ENCODE measurements around the gene PRR5L.
"Not testable (repeated sequence)": the region's sequence is repeated elsewhere in the genome, so short reads cannot be mapped to it uniquely, and the experiment has no call there.

Gene PRR5L

GRCh38 chr11:36462321-36462720, 166.2 kb downstream of the PRR5L start:
- no peak for DNase-seq (ENCODE audit: low read depth)

DNA sequence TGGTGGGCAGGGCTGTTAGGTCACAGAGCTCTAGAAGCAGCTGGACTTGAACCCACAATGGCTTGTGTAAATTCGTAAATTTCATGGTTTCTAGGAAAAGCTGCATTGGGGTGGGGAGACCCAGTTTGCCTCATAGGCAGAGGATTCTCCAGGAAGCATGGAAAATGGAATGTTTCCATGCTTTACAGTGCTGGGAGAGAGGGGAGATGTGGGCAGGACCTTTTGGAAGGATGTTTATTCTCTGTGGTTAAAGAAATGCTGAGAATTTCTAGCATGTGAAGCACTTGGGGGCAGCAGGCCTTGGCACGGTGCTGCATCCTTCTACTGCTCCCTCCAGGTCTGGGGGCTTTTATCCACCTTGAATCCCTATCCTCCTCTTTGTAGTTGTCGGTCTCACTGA, 167.7 kb downstream of the PRR5L start:
- DNase-seq (ENCODE audit: low read depth) = no peak

DNA sequence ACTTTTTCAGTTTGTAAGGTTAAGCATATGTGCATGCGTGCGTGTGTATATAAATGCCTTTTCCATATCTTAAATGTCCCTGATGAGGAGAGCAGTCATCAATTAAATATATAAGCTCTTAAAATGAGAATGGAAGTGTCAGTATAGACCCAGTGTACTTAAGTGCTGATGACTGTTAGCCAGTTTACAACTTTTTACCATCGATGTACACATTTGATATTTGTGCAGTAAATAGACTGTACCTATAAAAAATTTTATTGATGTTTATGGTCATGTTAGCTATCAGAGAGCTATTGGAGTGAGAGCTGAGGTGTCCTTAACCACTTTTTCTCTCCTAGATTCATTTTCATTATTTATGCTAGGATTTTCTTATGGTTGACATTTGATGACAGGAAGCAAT, 168.6 kb downstream of the PRR5L start:
- DNase-seq (ENCODE audit: low read depth) = no peak

GRCh38 chr11:36465449-36466163, 169.5 kb downstream of the PRR5L start:
- DNase-seq (ENCODE audit: low read depth) = no peak

- DNase-seq (ENCODE audit: low read depth) = no peak
Observed at GRCh38 chr11:36467012-36467411, 170.9 kb downstream of the PRR5L start.

DNA sequence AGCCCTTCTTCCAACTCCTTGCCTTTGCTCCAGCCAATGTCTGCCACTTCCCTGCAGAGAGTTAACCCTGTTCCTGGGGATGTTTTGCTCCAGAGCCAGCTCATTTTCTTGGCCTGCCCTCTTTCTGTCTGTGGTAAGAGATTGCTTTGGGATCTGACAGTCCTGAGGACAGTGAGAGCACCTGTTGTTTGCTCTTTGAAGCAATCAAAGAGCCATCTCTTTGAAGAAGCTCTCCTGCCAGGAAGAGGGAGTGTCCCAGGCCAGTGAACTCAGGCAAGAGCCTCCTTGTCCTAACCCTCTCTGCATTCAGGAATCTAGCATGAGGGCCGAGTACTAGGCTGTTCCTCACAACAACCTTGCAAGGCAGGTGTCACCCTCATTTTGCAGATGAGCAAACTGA, 171.8 kb downstream of the PRR5L start:
- DNase-seq (ENCODE audit: low read depth) = no peak

GRCh38 chr11:36469063-36469462, 173.0 kb downstream of the PRR5L start:
- peak; percentile 21 for DNase-seq (ENCODE audit: low read depth)

DNA sequence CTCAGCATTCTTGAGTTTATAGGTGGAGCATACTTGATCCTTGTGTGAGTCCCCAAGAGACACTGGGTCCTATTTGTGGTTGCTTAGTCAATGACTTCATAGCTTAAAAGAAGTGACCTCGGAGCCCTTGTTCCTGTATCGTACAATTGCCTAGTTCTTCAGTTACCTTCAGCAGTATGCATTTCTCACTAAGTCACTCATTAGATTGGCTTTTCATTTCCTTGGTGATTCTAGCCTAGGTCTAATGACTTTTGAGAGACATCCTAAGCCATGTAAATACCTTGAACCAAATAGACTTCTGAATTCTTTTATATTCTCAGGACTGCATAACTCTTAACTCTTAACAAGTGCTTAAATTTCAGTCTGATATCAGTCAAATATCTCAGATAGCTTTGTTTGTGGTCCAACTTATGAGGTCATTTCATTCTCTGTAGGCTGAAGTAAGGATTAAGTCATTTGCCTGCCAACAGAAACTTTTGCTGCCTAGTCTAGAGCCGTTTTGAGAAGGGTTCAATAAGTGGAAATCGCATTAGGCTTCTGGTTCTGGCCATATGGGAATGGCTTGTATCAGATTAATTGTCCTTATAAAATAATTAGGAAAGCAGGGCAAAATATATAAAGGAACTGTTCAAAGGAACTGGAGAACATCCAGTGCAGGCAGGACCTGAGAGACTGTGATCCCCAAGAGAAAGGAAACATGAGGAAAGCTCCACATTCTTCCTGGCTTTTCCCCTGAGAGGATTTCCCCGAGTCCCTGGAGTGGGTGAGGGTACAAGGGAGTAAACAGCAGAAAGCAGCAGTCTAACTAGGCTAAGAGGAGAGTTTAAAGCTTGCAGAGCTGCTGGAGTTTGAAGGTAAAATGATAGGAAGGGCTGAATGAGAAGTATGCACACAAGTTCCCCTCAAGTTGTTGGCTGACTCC, 174.1 kb downstream of the PRR5L start:
- no peak for DNase-seq (ENCODE audit: low read depth)

GRCh38 chr11:36471577-36471976, 175.5 kb downstream of the PRR5L start:
- DNase-seq (ENCODE audit: low read depth) = no peak

DNA sequence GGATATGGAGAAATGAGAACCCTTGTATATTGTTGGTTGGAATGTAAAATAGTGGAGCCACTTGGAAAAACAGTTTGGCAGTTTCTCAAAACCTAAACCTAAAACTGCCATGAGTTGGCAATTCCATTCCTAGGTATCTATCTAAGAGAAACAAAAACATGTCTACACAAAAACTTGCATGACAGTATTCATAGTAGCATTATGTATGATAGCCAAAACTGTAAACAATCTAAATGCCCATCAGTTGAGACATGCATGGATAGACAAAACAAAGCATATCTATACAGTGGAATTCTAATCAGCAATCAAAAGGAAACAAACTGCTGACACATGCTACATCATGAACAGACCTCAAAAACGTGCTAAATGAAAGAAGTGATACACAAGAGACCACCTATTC, 179.1 kb downstream of the PRR5L start:
- no peak for DNase-seq (ENCODE audit: low read depth)

GRCh38 chr11:36478700-36479329, 182.7 kb downstream of the PRR5L start:
- no peak for DNase-seq (ENCODE audit: low read depth)

DNA sequence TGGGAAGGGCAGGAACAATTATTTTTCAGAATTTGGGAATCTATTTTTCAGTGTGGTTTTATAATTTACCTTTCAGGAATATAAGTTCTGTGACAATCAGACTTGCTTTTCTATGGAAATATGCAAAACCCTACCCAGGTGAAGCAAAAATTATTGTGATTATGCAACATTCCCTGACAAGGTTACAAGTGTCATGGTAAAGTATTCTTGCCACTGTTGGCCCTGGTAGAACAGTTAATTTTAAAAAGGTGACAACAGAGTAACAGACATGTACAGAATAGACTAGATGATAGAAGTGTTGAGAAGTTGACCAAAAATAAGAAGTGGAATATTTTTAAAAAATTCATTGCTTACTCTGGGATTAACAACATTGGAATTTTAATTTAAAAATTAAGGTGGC, 184.7 kb downstream of the PRR5L start:
- DNase-seq (ENCODE audit: low read depth) = no peak

DNA sequence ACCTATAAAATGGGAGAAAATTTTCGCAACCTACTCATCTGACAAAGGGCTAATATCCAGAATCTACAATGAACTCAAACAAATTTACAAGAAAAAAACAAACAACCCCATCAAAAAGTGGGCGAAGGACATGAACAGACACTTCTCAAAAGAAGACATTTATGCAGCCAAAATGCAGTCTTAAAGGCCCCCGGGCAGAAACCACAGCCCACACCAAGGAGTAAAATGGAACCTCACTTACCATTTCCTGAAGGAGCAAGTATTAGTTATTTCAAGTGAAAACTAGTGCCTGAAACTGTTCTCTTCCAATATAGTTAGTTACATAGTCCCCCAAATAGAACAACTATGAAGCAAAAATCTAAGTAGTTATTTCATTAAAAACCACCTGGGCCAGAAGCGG, 187.0 kb downstream of the PRR5L start:
- not testable (repeated sequence) for DNase-seq (ENCODE audit: low read depth)

- no peak for DNase-seq (ENCODE audit: low read depth)
Observed at GRCh38 chr11:36485298-36486002, 189.4 kb downstream of the PRR5L start.

GRCh38 chr11:36487619-36488018, 191.5 kb downstream of the PRR5L start:
- DNase-seq (ENCODE audit: low read depth) = no peak

GRCh38 chr11:36488096-36488495, 192.0 kb downstream of the PRR5L start:
- no peak for DNase-seq (ENCODE audit: low read depth)

DNA sequence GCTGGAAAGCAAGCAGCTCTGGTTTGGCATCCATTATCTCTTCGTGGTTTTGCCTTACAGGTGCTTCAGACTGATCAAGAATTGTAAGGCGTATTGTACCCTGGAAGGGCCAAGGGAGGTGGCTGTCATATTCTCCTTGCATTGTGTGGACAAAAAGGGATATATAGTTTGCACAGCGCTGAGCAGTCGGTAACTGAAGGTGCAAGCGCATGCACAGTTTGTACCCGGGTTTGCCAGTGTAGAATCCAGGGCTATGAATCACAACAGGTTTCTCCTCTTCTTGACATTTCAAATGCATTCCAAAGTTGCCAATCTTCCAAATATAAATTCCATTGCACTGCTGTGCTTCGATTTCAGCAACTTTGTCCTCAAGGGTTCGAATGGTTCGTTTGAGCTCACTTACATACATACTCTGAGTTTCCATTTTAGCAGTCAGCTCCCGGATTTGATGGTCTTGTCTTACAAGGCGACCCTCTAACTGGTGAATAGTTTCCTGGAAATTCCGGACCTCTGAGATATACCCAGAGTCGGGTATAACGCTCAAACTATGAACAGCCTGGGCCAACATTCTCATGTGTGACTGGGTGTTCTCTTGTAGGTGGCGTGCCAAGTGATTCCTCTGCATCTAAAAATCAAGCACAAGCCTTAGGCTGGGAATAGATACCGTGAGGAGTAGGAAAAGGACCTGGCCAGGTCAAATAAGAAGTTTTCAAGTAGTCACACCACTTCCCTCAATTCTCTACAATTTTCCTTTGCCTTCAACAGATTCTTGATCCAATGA, 194.1 kb downstream of the PRR5L start:
- no peak for DNase-seq (ENCODE audit: low read depth)

DNA sequence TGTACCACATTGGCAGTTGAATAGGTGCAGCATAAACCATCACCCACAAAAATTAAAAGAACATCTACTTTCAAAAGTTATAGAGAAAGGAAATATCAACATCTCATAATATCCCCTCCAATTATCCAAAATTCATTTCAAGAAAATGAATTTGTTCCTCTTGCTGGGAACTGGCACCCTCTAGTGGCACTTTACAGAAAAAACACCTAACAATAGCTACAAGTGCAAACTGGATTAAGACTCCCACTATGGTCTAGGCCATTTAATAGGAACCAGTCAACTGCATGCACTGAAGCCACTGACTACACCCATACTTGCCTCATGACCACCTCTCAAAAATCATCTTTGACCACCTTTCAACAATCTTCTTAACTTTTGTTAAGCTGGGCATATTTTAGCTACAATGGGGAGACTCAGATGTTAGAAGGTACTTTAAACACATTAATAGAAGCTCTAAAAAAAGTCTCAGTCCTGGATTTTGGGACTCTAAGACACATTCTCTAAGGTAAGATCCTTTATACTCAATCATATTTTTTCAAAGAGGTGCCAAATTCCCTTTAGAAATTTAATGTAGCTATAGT, 196.7 kb downstream of the PRR5L start:
- no peak for DNase-seq (ENCODE audit: low read depth)

- no peak for DNase-seq (ENCODE audit: low read depth)
Observed at GRCh38 chr11:36493332-36493731, 197.2 kb downstream of the PRR5L start.

- no peak for DNase-seq (ENCODE audit: low read depth)
Observed at GRCh38 chr11:36498721-36499120, 202.6 kb downstream of the PRR5L start.

- DNase-seq (ENCODE audit: low read depth) = no peak
Observed at GRCh38 chr11:36499315-36499714, 203.2 kb downstream of the PRR5L start.
